Mammary epithelial cell (primary cell): ENCODE results near the gene PCBP1.

Experiments
- CTCF ChIP-seq, 2 donors: IDR thresholded peaks in 1 of 2; conservative IDR thresholded peaks in 1 of 2; 2 replicates each; pipeline ENCODE4 v1.5.1; 2011 to 2012; ENCODE audit warnings: inconsistent platforms in 2 of 2, low read length in 2 of 2, mild to moderate bottlenecking in 2 of 2, control low read depth in 1 of 2, low read depth in 1 of 2; ENCODE audit not compliant: insufficient read depth in 1 of 2; ENCODE audit errors: extremely low read depth in 1 of 2
- EZH2 ChIP-seq: IDR thresholded peaks from 2 replicates; pipeline ENCODE4 v1.6.1; 2012; ENCODE audit warnings: low read length, inconsistent platforms, borderline replicate concordance

- TF ChIP-seq CTCF (conservative IDR thresholded peaks at IDR 0.05 in 1 of 2, IDR thresholded peaks at IDR 0.05 in 1 of 2; ENCODE audit: extremely low read depth in 1 of 2, insufficient read depth in 1 of 2, low read depth in 1 of 2, low read length in 2 of 2) (no peak), EZH2 (no peak)
Observed at GRCh38 chr2:70088598-70089219, 1.4 kb downstream of the PCBP1 start.
